Stimulated activated CD8-positive, alpha-beta memory T cell treated with anti-CD3 and anti-CD28 coated beads, Interleukin-15, amount 100 ng/mL, for 24 hours (primary cell): ENCODE measurements around the gene PTCH1.

Experiments used
- DNase-seq: peaks from one replicate; pipeline ENCODE4 v3.0.0-alpha.2; 2020; ENCODE audit warnings: low read depth

PTCH1 gene

GRCh38 chr9:95498641-95499040, 18.1 kb downstream of the PTCH1 start:
- DNase-seq = no peak

GRCh38 chr9:95497772-95498171, 19.0 kb downstream of the PTCH1 start:
- DNase-seq = no peak

DNA sequence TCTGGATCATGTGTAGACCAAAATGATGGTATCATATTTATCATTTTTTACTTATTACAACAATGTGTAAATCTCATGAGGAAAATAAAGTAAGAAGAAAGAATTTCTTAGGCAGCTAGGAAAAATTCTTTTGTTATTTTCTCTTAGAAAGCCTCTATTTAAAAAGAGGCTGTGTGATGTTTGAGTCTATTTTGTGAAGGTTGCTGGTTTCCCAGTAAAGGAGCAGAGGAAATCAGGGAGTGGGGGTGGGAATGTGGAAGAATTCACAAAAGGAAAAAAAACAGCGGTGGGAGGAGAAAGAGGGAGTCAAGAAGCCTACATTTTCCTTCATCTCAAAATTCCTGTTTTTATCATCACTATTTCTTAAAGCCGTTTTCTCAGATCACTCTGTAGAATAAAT, 20.1 kb downstream of the PTCH1 start:
- DNase-seq = no peak

GRCh38 chr9:95495961-95496360, 20.8 kb downstream of the PTCH1 start:
- DNase-seq = no peak

- no peak for DNase-seq
Observed at GRCh38 chr9:95495529-95495928, 21.2 kb downstream of the PTCH1 start.

DNA sequence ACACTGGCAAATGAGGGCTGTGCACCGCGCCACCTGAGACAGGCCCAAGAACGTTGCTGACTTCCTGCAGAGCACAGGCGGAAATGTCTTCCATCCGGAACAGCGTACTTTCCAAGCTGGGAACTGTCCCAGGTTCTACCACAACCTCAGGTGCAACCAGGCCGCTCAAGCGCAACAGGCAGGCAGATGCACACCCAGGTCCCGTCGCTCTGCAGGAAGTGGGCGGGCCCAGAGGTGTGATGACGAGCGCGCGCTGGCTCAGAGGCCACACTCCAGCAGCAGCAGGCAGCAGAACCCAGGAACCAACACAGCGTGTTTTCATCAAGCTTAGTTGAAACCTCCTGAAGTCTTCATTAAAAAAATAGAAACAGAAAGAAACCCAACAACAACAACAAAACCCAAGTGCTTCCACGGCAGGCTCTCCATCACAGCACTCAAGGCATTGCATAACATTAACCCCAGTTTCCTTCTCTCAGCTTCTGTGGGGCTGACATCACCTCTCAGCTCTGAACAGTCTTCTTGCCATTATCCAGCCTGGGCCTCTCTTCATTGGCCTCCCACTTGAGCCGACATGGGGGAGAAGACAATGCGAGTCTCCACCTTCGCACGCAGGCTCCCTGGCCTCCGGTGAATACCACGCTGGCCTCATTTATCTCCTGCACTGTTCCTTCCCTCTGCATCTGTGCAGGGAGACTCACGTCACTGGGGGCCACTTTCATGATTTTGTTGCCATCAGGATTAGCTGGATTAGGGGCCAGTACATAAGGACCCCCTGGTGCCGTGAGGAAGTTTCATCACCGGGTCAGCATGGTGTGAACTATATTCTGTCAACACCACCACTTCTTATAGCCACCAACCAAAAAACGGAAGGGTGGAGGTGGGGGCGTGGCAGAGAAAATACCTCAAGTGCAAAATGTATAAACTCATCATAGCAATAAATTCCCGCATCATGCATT, 22.1 kb downstream of the PTCH1 start:
- no peak for DNase-seq

DNA sequence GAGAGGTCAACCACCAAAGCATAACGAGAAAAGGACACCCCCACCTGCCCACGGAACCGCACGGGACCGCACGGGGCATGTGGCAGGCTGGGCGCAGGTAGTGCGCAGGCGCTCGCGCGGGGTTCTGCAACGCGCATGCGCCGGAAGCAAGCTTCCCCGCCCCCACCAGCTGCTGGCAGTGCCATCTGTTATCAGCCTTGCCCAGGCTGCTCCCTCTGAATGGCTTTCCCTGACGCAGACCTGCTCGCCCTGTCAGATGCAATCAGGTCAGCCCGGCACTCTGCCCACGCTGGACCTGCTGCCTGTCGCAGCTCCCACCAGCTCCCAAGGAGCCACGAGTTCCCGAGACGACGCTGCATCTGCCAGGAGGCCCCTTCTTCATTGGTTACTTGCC, 22.8 kb downstream of the PTCH1 start:
- no peak for DNase-seq

DNA sequence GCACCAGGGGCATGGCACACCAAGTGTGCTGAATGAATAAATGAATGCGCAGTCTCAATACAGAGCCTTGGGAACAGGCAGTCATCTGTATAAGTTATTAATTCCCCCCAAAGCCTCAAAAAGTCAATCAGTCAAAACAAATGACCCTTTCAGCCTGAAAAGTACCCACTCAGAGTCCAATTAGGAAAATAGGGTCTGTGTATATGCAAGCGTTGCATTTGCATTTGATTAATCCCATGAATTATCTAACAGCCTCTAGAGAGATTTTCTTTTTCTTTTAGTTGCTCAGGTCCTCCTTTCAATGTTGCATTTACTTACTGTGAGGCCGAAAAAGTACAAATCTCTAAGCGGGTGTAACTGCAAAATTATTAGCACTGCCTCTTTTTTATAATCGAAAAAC, 23.4 kb downstream of the PTCH1 start:
- DNase-seq = no peak

DNA sequence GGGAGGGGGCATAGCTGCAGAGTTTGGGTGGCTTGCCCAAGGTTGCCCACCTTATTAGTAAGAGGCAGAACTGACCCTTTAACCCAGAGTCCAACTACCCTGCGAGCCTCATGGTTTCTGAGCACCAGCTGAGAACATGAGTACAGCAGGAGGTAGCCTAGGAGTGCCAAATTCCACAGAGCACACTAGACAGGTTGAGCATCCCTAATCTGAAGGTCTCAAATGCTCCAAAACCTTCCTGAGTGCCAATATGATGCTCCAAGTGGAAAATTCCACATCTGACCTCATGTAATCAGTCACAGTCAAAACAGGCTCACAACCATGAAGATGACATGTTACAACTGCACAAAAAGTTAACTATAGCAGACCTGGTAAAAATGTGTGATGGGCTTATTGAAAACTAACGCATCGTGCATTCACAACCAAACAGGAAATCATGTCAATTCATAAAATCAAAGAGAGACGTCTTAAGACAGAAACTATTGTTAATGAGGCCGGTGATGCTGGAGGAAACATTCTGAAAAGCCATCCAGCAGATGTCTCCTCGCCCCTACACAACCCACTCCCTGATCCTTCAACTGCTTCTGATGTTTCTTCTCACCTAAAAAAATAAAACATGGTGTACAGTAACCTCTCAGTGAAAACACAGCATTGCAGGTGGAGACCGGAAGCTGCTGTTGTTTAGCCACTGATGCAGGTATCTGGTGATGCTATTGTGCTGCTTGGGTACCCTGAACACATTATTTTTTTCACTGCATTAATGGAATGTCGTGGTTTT, 25.0 kb downstream of the PTCH1 start:
- no peak for DNase-seq

DNA sequence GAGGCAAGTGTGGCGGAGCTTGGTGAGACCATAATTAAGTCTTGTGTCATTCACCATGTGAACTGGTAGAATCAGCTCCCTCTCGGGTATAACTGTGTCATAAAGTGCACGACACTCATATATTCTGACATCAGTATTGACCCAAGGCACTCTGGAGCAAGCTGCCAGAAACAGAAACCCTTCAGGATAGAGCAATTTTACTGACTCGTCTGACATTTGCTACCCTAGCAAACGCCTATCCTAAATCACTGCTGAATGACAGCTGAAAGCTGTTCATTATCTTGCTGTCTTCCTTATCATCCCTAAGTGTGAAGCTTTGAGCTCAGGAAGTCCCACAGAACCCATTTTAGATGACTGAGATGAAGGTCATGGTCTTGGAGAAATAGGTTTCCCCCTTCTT, 27.8 kb downstream of the PTCH1 start:
- DNase-seq = no peak

GRCh38 chr9:95486318-95486717, 30.5 kb downstream of the PTCH1 start:
- DNase-seq = no peak

GRCh38 chr9:95484225-95484624, 32.5 kb downstream of the PTCH1 start:
- DNase-seq = no peak

DNA sequence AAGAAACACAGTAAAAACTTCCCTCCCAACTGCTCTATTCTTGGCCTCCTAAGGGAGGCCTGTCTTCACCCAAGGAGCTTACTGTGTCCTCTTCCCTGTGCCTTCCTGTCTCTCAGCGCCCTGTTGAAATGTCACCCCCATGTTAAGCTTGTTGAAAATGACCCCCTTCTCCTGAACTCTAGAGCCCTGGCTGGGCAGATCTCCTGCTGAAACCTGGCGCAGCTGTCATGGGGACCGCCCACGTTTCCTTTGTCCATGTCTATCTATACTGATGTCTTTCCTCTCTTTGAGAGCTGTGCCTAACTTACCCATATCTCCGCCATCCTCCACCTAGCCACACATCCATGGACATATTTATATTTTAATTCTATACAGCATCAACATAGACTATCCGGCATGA, 33.3 kb downstream of the PTCH1 start:
- DNase-seq = no peak

DNA sequence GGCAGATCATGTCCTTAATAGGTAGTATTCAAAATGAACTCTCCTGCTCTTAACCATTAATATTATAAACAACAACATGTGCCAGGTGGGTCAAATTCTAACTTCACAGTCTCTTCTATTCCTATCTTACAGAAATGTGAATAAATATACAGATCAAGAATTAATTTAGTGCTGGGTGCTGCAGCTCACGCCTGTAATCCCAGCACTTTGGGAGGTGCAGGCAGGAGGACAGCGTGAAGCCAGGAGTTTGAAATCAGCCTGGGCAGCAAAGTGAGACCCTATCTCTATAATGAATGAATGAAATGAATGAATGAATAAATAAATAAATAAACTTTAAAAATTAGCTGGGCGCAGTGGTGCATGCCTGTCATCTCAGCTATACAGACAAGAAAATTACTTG, 34.1 kb downstream of the PTCH1 start:
- no peak for DNase-seq

- DNase-seq = no peak
Observed at GRCh38 chr9:95481000-95481399, 35.8 kb downstream of the PTCH1 start.

- no peak for DNase-seq
Observed at GRCh38 chr9:95480346-95480745, 36.4 kb downstream of the PTCH1 start.

- DNase-seq = no peak
Observed at GRCh38 chr9:95479330-95479729, 37.4 kb downstream of the PTCH1 start.

- DNase-seq = no peak
Observed at GRCh38 chr9:95478335-95478734, 38.4 kb downstream of the PTCH1 start.

DNA sequence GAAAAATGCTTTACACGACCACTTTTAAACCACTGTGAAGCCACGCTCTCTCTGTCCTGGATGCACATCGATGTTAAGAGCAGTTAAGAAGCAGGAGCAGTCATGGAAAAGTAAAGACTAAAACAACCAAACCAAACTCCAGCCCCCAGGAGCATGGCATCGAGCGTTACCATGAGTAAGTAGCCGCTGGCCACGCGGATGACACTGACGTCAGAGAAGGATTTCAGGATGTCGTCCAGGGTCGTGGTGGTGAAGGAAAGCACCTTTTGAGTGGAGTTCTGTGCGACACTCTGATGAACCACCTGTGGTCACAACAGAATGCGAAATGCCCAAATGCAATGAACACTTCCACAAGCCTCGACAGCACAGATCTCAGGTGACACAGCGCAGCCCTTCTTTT, 38.9 kb downstream of the PTCH1 start:
- no peak for DNase-seq

DNA sequence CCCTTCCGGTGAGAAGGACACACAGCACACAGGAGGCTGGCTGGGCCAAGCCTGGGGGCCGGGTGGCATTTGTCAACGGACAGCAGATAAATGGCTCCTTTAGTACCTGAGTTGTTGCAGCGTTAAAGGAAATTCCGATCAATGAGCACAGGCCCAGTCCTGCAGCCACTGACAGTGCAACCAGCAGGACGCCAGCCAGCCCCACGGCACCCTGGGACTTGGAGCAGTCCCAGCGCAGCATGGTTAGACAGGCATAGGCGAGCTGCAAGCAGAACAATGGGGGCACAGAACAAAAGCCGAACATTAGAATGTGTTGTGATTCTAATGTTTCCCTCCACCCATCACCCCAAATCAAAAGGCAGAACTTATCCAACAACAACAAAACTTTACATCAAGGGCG, 39.3 kb downstream of the PTCH1 start:
- no peak for DNase-seq

DNA sequence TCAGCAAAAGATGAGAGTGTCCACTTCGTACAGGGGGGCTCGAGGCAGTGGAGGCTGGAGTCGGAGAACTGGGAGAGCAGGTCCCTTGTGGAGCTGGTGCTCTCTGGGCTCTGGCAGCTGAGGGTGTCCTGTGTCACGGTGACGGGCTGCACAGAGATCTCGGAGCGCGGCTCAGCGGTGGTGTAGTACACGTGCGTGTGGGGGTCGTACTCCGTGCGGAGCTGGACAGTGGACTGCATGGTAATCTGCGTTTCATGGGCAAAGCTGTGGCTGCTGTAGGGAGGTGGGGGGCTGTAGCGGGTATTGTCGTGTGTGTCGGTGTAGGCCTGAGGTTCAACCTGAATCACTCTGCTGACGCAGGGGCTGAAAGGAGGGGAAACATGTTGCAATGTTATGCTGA, 48.0 kb downstream of the PTCH1 start:
- DNase-seq = no peak

DNA sequence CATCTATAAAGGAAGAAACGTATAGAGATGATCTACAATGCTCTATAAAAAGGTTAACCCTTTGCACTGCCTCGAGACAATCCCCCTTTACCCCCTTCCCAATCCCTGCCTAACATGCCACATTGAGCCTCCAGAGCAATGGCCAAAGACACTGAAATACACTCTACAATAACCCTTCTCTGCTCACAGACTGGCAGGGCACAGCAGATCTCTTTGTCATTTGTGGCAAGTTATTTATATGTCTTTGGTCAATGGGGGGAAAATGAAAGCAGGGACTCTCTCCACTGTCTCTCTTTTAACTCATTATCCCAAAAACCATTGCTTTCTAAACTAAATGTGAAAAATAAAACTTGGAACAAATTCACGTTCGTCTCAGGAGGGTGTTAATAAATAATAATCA, 51.7 kb downstream of the PTCH1 start:
- DNase-seq = no peak
